ENCODE results near the gene SPN. TPM values are rescaled to one million over a fixed set of nuclear protein-coding genes. Genes with fewer than 3 reads are reported as not detected.

SPN gene
- total RNA-seq, 1 experiment from 2014 or later = 0.47 TPM

DNA sequence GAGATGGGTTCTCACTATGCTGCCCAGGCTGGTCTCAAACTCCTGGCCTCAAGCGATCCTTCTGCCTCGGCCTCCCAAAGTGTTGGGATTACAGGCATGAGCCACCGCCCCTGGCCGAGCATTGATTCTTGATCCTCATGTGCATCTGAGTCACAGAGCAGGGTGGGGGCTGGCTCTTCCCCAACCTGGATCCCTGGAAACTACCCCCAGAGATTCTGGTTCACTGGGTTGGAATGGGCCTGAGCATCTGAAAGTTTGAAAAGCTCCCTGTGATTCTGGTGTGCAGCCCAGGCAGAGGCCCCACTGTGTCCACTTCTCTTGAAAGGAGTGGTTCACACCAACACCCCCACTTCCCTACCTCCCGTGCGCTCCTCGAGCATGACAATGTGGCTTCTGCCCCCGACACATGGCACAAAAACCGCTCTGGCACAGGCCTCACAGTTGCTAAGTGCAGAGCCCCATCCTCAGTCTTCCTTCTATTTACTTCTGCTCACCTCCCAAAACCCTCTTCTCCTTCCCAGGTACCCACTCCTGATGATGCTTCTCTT, 20.6 kb downstream of the SPN start:
- ChIA-PET POLR2A (no interaction called here), CTCF (no interaction called here), RAD21 (ENCODE audit: low non-redundant PET in 1 of 2, low total read pairs in 2 of 2, uncharacterized antibody in 2 of 2, unreplicated experiment in 2 of 2) (no interaction called here)
- no peaks in the 10 kb centered on the region for H3K79me2 ChIP-seq (ENCODE audit: insufficient read depth, low read length)
- intact Hi-C loops (cut with micrococcal nuclease) = no loop called here
- no peaks in the 10 kb centered on the region for H3K4me1 ChIP-seq (ENCODE audit: control insufficient read depth in 1 of 2, insufficient read depth in 2 of 2, low read length in 2 of 2)
- no peaks in the 10 kb centered on the region for H3K9me2 ChIP-seq (ENCODE audit: insufficient read depth)
- no peak overlapping the region for H3K27ac ChIP-seq (ENCODE audit: low read depth, low read length)
- TF ChIP-seq EZH2 (IDR thresholded peaks at IDR 0.05) (no peak), REST (IDR thresholded peaks at IDR 0.05; ENCODE audit: low read depth) (no peak), RAD21 (IDR thresholded peaks at IDR 0.05; ENCODE audit: low read depth) (no peak), FOSL1 (IDR thresholded peaks at IDR 0.05; ENCODE audit: low read depth) (no peak), ELF1 (IDR thresholded peaks at IDR 0.05; ENCODE audit: borderline replicate concordance, low read depth) (no peak), CTCF (IDR thresholded peaks at IDR 0.05 in 2 of 3, conservative IDR thresholded peaks at IDR 0.05 in 1 of 3; ENCODE audit: borderline replicate concordance in 1 of 3, insufficient read depth in 1 of 3, low read depth in 2 of 3, low read length in 2 of 3) (no peak), ZFX (IDR thresholded peaks at IDR 0.05) (no peak), SRF (IDR thresholded peaks at IDR 0.05; ENCODE audit: low read depth) (no peak), POLR2A (IDR thresholded peaks at IDR 0.05; ENCODE audit: borderline replicate concordance, extremely low read depth, insufficient read depth, insufficient read length) (no peak), JUND (IDR thresholded peaks at IDR 0.05) (no peak), TCF7L2 (IDR thresholded peaks at IDR 0.05; ENCODE audit: borderline replicate concordance, extremely low read depth, insufficient read depth, insufficient read length) (no peak)
- TF ChIP-seq, protein P1, sequence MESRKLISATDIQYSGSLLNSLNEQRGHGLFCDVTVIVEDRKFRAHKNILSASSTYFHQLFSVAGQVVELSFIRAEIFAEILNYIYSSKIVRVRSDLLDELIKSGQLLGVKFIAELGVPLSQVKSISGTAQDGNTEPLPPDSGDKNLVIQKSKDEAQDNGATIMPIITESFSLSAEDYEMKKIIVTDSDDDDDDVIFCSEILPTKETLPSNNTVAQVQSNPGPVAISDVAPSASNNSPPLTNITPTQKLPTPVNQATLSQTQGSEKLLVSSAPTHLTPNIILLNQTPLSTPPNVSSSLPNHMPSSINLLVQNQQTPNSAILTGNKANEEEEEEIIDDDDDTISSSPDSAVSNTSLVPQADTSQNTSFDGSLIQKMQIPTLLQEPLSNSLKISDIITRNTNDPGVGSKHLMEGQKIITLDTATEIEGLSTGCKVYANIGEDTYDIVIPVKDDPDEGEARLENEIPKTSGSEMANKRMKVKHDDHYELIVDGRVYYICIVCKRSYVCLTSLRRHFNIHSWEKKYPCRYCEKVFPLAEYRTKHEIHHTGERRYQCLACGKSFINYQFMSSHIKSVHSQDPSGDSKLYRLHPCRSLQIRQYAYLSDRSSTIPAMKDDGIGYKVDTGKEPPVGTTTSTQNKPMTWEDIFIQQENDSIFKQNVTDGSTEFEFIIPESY (IDR thresholded peaks at IDR 0.05; ENCODE audit: extremely low read depth, insufficient replicate concordance, low read length) = no peak
- TF ChIP-seq, protein P2, sequence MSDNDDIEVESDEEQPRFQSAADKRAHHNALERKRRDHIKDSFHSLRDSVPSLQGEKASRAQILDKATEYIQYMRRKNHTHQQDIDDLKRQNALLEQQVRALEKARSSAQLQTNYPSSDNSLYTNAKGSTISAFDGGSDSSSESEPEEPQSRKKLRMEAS (IDR thresholded peaks at IDR 0.05) = no peak
- ATAC-seq (no peak), DNase-seq (ENCODE audit: low read depth, low spot score) (no peak)
- no peak overlapping the region for H3K9ac ChIP-seq (ENCODE audit: low read length)
- H2AFZ ChIP-seq (ENCODE audit: low read depth, low read length, poor library complexity, severe bottlenecking) = no peak overlapping the region
- H3K27me3 ChIP-seq (ENCODE audit: insufficient read depth, low read length) = no peaks in the 10 kb centered on the region
- no peak overlapping the region for H3K4me2 ChIP-seq (ENCODE audit: low read length)
- no peaks in the 10 kb centered on the region for H3K36me3 ChIP-seq (ENCODE audit: control insufficient read depth in 1 of 2, insufficient read depth in 2 of 2, low read length in 2 of 2)
- no peaks in the 10 kb centered on the region for H4K20me1 ChIP-seq (ENCODE audit: insufficient read depth)
- no peak overlapping the region for H3K4me3 ChIP-seq (replicated peaks in 1 of 2; ENCODE audit: low read depth in 1 of 2, low read length in 2 of 2)
- no peaks in the 10 kb centered on the region for H3K9me3 ChIP-seq (ENCODE audit: control insufficient read depth in 1 of 2, insufficient read depth in 1 of 2, low read depth in 1 of 2, low read length in 2 of 2)
- no TSS peak for BruUV-seq (replicated peaks)
